GM19397 (cell line): ENCODE measurements around the gene STARD7.
"Not testable (repeated sequence)": the region's sequence is repeated elsewhere in the genome, so short reads cannot be mapped to it uniquely, and the experiment has no call there.

Experiments
- ATAC-seq: cut with Tn5 transposase; IDR thresholded peaks from one replicate; pipeline ENCODE4 v1.9.1; 2021; ENCODE audit warnings: mild to moderate bottlenecking, moderate library complexity; ENCODE audit not compliant: unreplicated experiment

Gene STARD7

GRCh38 chr2:96164459-96165184 is 44.0 kb downstream of the STARD7 start:
- ATAC-seq: peak; percentile 58

- peak; percentile 63 for ATAC-seq
These were observed 44.7 kb downstream of the STARD7 start for GRCh38 chr2:96163768-96164429.

GRCh38 chr2:96163415-96163767 is 45.2 kb downstream of the STARD7 start:
- ATAC-seq: peak; percentile 6

- ATAC-seq: no peak
These were observed 46.7 kb downstream of the STARD7 start for GRCh38 chr2:96161898-96162297.

- ATAC-seq: not testable (repeated sequence)
These were observed 48.3 kb downstream of the STARD7 start for GRCh38 chr2:96160366-96160765.

- no peak for ATAC-seq
These were observed 49.4 kb downstream of the STARD7 start for GRCh38 chr2:96159084-96159830.

GRCh38 chr2:96158554-96158940 is 50.1 kb downstream of the STARD7 start:
- ATAC-seq: no peak

- ATAC-seq: peak; percentile 62
These were observed 50.7 kb downstream of the STARD7 start for GRCh38 chr2:96157649-96158553.

GRCh38 chr2:96156926-96157648 is 51.5 kb downstream of the STARD7 start:
- ATAC-seq: peak; percentile 44

- no peak for ATAC-seq
These were observed 52.4 kb downstream of the STARD7 start for GRCh38 chr2:96156011-96156820.

- ATAC-seq: no peak
These were observed 53.9 kb downstream of the STARD7 start for GRCh38 chr2:96154506-96155380.

GRCh38 chr2:96153991-96154431 is 54.6 kb downstream of the STARD7 start:
- no peak for ATAC-seq

GRCh38 chr2:96153291-96153713 is 55.3 kb downstream of the STARD7 start:
- no peak for ATAC-seq

- ATAC-seq: no peak
These were observed 56.1 kb downstream of the STARD7 start for GRCh38 chr2:96152304-96153161.

- ATAC-seq: no peak
These were observed 56.9 kb downstream of the STARD7 start for GRCh38 chr2:96151595-96152303.

- ATAC-seq: no peak
These were observed 57.6 kb downstream of the STARD7 start for GRCh38 chr2:96150791-96151594.
